Measurements from ENCODE around the gene CYP27B1. TPM values are rescaled to one million over a fixed set of nuclear protein-coding genes. Genes with fewer than 3 reads are reported as not detected.
"Not testable (repeated sequence)": the region's sequence is repeated elsewhere in the genome, so short reads cannot be mapped to it uniquely, and the experiment has no call there.

CYP27B1 gene
- total RNA-seq, 1 experiment from 2014 or later: 2.2 TPM

DNA sequence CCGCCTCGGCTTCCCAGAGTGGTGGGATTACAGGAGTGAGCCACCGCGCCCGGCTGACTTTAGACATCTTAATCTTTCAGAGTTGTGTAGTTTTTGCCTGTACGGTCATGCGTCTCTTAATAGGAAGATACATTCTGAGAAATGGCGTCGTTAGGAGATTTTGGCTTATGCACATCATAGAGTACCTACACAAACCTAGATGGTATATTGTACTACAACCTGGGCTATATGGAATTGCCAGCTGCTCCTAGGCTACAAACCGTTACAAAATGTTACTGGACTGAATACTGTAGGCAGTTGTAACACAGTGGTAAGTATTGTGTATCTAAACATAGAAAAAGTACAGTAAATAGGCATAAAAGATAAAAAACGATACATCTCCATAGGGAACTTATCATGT, 17.0 kb upstream of the CYP27B1 start:
- no peak for DNase-seq (ENCODE audit: low read depth)

DNA sequence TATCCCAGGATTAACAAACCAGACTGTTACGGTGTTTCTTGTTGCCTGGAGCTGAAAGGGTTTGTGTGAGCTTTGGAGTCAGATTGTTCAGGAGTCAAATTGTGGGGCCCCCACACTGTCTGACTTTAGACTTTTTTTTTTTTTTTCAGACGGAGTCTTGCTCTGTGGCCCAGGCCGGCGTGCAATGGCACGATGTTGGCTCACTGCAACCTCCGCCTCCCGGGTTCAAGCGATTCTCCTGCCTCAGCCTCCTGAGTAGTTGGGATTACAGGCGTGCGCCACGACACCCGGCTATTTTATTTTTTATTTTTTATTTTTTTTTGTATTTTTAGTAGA, 16.6 kb upstream of the CYP27B1 start:
- DNase-seq (ENCODE audit: low read depth): no peak

DNA sequence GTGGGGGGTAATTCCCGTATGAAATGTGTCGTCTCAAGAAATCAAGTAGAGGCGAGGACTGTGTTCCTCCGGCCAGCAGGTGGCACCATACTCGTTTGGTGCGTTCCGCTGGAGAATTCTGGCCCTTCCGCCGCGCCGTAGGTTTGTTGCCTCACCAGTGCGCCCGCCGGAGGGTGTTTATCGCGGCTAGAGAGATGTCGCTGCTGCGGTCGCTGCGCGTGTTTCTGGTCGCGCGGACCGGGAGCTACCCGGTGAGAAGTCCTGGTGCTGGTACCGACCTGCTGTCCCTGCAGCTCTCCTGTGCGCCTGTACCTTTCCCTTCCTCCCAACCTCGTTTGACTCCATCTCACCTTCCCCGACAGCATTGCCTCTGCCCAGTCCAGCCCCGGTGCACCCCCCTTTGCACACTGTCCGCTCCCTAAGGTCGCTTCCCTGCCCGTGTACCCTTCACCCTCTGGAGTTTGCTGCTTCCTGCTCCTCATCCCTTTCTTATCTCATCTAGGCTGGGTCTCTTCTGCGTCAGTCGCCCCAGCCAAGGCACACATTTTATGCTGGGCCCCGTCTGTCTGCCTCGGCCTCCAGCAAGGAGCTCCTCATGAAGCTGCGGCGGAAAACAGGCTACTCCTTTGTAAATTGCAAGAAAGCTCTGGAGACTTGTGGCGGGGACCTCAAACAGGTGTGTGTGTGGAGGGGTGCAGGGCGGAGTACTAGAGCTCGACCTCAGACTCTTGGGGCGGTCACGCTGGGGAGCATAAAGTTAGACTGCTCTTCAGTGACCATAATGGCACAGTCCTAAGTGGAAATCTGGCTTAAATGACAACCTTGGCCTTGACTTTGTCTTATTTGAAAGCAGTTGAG, 16.0 kb upstream of the CYP27B1 start, which contains the start of gene TSFM:
TSFM (plus strand) TSS at position 180 of the 858 bp plus-strand sequence; CDS start at position 195, 15 bp downstream.
- peak; percentile 96 for DNase-seq (ENCODE audit: low read depth)

DNA sequence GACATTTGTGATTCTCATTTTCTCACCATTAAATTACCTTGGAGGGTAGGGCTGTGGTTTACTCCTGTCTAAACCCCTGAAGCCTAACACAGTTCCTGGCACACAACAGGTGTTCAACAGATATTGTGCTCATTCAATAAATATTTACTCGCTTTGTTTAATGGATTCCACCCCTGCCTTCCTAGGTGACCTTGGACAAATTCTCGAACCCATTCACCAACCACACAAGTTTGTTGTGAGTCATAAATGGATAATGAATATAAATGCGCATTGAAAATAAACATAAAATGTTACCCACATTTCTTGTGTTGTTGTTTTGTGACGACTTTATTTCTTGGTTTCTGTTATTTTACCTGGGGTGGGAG, 15.3 kb upstream of the CYP27B1 start:
- DNase-seq (ENCODE audit: low read depth): no peak

DNA sequence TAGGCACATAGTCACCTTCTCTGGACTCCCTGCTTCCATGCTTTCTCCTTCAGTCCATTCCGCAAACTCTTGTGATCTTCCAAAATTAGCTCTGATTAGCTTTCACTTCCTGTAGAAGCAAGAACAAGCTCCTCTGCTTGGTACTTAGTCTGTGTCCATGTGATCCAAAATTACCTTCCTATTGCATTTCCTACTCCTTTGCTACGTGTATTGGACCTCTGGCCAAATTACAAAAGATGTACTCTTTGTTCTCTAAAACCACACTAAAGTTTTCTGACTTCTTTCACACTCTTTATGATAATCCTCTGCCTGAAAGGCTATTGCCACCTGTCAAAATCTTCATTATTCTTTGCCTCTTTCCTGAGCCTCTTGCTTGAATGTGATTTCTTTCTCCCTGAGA, 14.9 kb upstream of the CYP27B1 start:
- DNase-seq (ENCODE audit: low read depth): no peak

DNA sequence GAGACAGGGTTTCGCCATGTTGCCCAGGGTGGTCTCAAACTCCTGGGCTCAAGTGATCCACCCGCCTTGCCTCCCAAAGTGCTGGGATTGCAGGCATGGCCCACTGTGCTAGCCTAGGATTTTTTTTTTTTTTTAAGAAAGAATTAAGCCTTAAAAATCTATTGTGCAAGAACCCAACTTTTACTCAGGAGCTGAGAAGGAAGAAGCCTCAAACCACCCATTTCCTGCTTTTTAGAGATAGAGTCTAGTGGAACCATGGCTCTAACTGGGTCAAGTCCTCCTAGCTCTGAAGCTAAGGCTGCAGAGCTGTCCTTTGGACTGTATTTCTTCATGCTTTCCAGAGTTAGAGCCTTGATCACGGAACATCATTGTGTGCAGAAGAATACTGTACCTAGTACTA, 14.4 kb upstream of the CYP27B1 start:
- no peak for DNase-seq (ENCODE audit: low read depth)

DNA sequence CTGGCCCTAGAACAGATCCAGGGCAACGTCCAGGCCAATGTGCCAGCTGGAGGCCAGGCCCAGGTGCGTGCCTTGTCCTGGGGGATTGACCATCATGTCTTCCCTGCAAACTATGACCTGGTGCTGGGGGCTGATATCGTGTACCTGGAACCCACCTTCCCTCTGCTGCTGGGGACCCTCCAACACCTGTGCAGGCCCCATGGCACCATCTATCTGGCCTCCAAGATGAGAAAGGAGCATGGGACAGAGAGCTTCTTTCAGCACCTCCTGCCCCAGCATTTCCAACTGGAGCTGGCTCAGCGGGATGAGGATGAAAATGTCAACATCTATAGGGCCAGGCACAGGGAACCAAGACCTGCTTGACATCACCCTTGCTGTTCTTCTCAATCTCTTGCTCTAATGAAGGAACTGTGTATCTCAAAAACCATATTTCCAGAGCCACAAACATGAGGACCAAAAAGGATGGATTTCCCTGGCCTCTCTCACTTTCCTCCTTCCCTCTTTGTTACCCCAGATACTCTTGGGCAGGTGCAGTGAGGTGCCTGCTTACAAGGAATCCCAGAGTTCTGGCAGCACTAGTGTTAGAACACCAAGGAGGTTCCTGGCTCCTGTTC, 13.5 kb upstream of the CYP27B1 start:
- no peak for DNase-seq (ENCODE audit: low read depth)

DNA sequence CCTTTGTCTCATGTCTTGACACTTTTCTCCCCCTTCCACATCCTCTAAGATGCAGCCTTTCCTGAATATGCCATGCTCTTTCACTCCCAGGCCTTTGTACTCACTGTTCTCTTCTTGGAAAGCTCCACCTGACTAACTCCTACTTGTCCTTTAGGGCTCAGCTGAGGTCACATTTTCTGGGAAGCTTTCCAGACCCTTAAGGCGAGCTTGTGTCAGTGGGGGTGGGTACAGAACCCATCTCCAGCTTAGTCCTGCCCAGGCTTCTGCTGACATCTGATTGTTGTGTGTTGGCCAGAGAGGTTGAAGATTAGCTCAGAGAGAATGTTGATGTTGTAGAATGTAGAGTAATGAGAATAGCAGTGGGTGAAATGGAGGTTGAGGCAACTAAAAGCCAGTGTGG, 12.9 kb upstream of the CYP27B1 start:
- no peak for DNase-seq (ENCODE audit: low read depth)

DNA sequence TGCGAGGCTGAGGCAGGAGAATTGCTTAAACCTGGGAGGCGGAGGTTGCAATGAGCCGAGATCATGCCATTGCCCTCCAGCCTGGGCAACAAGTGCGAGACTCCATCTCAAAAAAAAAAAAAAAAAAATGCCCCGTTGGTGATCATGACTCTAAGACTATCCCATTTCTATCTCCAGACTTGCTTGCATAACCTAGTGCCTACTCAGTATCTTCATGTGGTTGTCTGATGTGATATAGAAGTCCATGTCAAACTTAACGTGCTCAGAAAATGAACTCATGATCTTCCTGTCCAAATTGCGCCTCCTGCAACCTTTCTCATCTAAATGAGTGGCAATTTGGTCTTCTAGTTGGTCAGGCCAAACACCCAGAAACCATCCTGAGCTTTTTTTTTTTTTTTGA, 11.0 kb upstream of the CYP27B1 start:
- DNase-seq (ENCODE audit: low read depth): no peak

DNA sequence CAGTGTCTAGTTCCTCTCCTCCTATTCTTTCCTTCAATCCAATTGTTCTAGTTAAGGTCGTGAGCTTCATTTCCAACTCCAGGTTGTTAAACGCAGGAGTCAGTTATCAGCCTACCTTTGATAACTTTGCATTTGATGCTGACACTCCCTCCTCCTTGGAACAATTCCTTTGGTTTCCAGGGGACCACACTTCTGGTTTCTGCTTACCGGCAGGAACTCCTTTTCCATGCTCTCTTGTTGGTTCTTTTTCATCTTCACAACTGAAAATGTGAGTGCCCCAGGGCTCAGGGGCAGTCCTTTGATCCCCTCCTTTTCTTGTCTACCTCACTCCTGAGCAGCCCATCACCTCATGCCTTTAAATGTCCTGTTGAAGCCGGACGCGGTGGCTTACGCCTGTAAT, 10.5 kb upstream of the CYP27B1 start:
- DNase-seq (ENCODE audit: low read depth): no peak

DNA sequence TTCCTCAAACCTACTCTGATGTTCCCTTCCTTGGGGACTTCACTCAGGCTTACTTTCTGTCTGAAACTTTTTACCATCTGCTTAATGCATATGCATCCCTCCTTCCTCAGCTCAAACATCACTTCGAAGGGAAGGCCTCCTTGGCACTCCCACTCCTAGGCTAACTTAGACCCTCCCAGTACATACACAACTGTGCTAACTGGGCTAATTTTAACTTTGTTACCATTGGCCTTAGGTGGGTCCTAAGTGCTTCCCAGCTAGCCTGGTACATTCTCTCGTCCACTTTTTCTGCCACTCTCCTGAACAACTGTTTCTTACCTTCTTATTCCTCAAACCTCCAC, 9.3 kb upstream of the CYP27B1 start:
- no peak for DNase-seq (ENCODE audit: low read depth)

DNA sequence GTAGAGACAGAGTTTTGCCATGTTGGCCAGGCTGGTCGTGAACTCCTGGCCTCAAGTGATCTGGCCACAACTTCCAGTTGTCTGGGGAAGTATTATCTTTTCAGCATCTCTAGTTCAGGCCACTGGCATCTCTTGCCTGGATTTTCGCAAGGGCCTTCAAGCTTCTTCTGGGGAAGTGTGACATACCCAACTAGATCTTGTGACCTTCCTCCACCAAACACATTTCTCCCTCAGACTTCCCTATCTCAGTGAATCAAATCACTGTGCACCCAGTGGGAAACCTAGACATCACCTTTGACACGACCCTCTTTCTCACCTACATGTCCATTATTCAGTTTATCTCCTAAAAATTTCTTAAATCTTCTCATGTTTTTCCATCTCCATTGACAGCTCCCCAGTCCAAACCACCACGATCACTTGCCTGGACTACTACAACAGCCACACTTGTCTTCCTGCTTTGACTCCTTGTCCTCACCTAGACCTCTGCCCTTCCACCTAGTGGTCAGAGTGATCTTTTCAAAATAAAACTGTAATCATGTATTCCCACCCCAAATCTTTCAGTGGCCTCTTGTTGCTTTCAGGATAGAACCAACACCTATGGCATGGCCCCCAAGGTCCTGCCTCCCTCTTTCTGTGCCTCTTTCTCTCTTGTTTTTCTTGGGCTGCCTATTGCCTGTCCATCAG, 8.8 kb upstream of the CYP27B1 start:
- no peak for DNase-seq (ENCODE audit: low read depth)

DNA sequence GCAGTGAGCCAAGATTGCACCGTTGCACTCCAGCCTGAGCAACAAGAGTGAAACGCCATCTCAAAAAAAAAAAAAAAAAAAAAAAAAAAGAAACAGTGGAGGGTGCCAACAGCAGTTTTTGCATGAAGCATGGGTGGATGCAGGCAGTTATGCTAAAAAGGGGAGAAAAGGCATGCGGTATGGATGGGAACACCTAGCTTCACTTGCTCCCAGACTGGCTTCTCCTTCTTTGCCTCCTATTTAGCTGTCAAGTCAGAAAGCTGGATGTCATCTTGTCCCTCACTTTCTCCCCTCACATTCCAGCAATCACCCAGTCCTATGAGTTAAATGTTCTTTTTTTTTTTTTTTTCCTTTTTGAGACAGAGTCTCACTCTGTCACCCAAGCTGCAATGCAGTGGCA, 8.2 kb upstream of the CYP27B1 start:
- DNase-seq (ENCODE audit: low read depth): no peak

DNA sequence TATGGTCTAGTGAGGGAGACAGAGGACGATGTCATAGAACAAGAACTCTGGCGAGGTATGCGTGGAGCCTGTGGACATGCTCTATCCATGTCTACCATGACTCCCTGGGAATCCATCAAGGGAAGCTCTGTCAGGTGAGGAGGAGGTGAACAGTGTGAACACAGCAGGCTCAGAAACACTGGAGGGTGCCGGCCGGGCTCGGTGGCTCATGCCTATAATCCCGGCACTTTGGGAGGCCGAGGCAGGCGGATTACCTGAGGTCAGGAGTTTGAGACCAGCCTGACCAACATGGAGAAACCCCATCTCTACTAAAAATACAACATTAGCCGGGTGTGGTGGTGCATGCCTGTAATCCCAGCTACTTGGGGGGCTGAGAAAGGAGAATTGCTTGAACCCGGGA, 7.8 kb upstream of the CYP27B1 start:
- DNase-seq (ENCODE audit: low read depth): not testable (repeated sequence)

DNA sequence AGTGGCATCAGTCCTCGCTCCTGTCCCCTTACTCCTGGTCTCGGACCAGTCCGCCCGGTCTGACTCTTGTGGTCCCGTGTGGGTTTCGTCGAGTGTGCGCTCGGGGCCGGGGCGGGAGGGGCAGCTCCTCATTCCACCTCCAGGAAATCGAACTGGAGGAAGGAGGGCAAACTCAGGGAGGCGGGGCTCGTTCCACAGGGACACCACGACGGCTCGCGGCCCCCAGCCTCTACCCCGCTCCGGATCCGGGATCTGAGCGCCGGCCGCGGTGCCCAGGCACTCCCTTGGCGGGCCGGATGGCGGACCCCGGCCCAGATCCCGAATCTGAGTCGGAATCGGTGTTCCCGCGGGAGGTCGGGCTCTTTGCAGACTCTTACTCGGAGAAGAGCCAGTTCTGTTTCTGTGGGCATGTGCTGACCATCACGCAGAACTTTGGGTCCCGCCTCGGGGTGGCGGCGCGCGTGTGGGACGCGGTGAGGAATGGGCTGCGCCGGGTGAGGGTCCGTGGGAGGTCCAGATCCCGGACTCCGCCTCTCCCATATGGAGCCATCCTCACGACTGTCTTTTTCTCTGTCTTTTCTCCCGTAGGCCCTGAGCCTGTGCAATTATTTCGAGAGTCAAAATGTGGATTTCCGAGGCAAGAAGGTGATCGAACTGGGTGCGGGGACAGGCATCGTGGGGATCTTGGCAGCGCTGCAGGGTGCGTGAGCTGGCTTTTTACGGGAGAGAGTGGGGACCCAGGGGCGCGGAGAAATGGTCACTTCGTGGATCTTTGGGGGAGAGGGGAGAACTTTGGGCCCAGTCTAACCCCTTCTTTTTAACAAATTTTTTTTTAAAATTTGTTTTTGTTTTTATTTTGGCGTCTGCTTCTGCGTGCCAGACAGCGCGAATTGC, 5.8 kb upstream of the CYP27B1 start, which contains the start of gene EEF1AKMT3:
EEF1AKMT3 (plus strand) TSS at position 186 of the 894 bp plus-strand sequence; CDS start at position 297, 111 bp downstream.
- DNase-seq (ENCODE audit: low read depth): peak; percentile 72

DNA sequence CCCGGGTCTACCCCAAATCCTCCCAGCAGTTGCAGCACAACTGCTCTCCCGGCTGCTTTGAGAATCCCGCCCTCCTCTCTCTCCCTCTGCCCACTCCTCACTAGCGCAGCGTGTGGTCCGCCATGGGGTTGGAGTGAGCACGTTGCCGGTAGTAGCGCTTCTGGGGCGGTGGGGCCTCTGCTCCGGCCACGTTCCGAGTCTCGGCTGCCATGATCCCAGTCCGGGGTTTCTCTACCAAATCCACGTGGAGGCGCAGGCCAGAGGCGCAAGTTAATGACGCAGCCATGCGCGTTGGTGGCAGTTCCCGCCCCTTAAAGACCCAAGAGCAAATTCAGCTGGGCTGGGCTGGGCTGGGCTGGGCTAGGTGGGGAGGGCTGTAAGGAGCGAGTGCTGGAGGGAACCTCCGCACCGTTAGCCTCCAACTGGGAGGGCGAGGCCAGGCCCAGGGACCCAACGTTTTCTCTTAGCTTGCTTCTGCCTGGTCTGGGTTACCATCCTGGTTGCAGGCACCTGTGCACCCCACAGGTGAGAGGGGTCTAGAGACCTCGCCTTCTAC, 5.1 kb upstream of the CYP27B1 start, which contains the start of gene METTL1:
METTL1 (minus strand) TSS at position 233 of the 556 bp plus-strand sequence; CDS start at position 211, 22 bp downstream.
- peak; percentile 99 for DNase-seq (ENCODE audit: low read depth)

DNA sequence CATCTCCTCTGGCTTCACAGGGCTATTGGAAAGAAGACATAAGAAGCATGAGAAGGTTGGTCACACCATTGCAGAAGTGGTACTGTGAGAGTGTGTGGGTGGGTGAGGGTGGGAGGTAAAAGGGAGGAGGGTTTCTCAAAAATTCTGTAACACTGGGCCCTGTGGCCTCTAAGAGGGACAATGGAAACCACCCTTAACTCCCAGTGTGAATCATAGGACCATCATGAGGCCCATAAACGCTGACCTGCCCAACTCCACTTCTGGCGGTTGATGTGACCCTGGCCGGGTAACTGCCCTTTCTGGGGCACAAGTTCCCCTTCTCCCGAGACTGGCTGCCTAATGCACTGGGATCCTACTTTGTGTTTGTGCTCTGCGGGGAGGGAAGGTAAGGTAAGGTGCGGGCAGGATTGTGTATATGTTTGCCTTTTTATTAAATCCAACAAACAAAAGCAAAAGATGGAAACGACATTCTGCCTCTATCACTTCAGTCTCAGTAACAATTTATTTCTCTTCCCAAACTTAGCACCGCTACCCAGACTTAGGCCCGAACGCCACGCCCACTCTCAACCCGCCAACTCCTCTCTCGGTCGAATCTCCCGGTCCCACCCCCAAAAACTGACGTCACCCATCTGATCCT, 4.5 kb upstream of the CYP27B1 start:
- peak; percentile 96 for DNase-seq (ENCODE audit: low read depth)

DNA sequence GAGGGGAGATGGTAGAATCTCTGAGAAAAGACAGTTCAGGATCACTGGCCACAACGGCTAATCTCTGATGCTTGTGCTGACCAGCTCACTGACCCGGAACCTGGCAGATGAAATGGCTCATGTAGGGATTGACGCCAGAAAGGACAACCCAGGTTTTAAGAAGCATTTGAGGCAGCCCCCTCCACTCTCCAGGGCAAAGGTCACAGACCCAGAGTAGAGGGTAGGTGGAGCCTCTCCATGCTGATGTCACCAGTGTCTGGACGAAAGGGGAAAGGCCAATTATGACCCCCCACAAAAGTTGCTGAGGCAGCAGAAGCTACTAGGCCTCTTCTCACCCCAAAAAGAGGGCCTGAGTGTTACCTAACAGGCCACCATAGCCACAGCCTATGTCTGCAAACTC, 3.9 kb upstream of the CYP27B1 start:
- no peak for DNase-seq (ENCODE audit: low read depth)

DNA sequence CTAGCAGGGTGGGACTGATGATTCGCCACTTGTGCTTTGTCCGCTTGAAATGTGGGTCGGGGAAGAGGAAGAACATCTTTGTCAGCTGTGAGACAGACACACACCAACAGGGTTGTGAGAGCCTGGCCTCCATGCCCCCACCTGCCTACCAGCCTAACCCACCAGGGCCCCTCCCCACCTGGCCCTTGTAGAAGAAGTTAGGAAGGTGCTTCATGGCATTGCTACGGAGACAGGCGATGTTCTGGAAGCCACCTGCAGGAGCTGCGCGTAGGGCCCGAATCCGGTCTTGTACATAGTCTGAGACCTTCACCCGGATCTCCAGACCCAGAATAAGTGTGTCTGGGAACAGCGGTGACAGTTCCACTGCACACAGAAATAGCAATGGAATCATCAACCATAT, 2.7 kb upstream of the CYP27B1 start:
- no peak for DNase-seq (ENCODE audit: low read depth)

DNA sequence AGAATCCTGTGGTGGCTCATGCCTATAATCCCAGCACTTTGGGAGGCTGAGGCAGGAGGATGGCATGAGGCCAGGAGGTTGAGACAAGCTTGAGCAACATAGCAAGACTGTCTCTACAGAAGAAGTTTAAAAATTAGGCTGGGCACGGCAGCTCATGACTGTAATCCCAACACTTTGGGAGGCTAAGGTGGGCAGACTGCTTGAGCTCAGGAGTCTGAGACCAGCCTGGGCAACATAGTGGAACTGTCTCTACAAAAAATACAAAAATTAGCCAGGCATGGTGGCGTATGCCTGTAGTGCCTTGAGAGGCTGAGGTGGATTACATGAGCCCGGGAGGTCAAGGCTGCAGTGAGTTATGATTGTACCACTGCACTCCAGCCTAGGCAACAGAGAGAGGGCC, 998 bp upstream of the CYP27B1 start:
- no peak for DNase-seq (ENCODE audit: low read depth)

DNA sequence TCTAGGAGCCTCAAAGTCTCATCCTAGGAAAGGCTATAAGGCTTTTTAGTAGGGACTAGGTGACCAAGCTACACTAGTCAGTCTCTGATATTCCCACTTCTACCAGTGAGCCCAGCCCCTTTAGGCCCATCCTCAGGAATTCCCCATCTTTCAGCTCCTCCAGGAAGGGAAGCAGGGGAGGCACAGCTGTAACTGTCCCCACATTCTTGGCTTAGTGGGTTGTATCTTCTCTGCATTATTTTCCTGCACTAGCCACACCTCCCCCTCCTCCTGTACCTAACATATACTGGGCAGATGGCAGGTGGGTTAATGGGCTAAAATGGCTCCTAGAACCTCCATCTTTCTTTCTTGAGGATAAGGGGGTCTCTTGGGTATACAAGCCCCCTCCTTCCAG, 424 bp upstream of the CYP27B1 start:
- no peak for DNase-seq (ENCODE audit: low read depth)

Measured in Daoy (cell line).